Kidney epithelial cell (primary cell): ENCODE measurements around the gene CDX1. TPM values are rescaled to one million over a fixed set of nuclear protein-coding genes. Genes with fewer than 3 reads are reported as not detected.

ENCODE experiments used
- DNase-seq: peaks from one replicate; pipeline ENCODE4 v3.0.0-alpha.2; 2010; ENCODE audit warnings: low read depth
- H3K27me3 ChIP-seq: 2 replicates; pipeline ENCODE4 v1.6.0; 2011; ENCODE audit warnings: low read length; ENCODE audit not compliant: control insufficient read depth, insufficient read depth
- H3K36me3 ChIP-seq: 2 replicates; pipeline ENCODE4 v1.5.1; 2011; ENCODE audit warnings: low read length; ENCODE audit not compliant: control insufficient read depth, insufficient read depth
- H3K4me3 ChIP-seq: 2 replicates; pipeline ENCODE4 v1.5.1; 2011; ENCODE audit warnings: low read depth, mild to moderate bottlenecking, control low read depth, low read length
- total RNA-seq: library from RNA; depleted of rRNA; stranded (reverse); fragments of >200 nt; gene quantifications from 2 replicates; pipeline ENCODE4 v1.2.3, GENCODE V29; 2015
- TF ChIP-seq, protein P1 (sequence below): IDR thresholded peaks from 2 replicates; pipeline ENCODE4 v1.5.1; 2011; ENCODE audit warnings: mild to moderate bottlenecking, moderate library complexity, low read length, control low read depth, inconsistent platforms; ENCODE audit not compliant: insufficient read depth, poor library complexity, severe bottlenecking

CDX1 gene
- total RNA-seq, 1 donor from 2014 or later, result 0.33 TPM

DNA sequence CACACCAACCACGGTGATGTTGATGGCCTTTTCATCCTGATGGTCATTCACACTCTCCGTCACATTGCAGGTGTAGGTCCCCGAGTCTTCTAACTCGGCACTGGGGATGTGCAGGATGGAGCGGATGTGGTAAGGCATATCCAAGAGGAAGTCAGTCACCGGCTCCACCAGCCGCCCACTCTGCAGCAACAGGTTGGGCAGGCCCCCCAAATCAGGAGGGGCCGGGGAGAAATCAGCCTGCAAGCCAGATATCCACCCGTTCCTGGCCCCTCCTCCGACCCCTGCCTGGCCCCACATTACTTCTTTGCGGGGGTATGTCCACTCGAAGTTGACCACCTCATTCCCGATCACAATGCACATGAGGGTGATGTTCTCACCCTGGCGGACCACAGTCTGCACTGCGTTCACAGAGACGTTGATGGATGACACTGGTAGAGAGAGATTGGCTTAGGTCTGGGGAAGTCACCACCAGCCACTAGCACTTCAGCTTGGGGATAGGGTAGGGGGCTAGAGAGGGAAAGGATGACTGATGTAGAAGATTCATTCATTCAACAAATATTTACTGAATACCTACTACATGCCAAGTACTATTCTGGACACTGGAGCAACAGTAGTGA lies 32.9 kb upstream of the CDX1 start:
- H3K27me3 ChIP-seq, result no peaks in the 10 kb centered on the region

DNA sequence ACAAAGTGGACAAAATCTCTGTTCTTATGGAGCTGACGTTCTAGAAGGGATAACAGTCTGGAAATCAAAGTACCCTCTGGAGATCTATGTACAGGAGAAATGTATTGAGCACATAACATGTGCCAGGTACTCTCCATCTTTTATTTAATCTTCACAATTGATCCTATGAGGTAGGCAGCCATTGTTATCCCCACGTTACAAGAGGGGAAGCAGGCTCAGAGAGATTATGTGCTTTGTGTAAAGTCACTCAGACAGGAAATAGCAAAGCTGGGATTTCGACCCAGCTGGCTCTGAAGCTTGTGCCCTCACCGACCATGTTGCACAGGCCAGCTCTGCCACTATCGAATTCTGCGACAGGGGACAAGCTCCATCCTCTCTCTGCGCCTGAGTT lies 32.4 kb upstream of the CDX1 start:
- Histone ChIP-seq H3K4me3 (no peak overlapping the region), H3K27me3 (no peaks in the 10 kb centered on the region), H3K36me3 (no peaks in the 10 kb centered on the region)
- DNase-seq, result no peak
- TF ChIP-seq, protein P1, sequence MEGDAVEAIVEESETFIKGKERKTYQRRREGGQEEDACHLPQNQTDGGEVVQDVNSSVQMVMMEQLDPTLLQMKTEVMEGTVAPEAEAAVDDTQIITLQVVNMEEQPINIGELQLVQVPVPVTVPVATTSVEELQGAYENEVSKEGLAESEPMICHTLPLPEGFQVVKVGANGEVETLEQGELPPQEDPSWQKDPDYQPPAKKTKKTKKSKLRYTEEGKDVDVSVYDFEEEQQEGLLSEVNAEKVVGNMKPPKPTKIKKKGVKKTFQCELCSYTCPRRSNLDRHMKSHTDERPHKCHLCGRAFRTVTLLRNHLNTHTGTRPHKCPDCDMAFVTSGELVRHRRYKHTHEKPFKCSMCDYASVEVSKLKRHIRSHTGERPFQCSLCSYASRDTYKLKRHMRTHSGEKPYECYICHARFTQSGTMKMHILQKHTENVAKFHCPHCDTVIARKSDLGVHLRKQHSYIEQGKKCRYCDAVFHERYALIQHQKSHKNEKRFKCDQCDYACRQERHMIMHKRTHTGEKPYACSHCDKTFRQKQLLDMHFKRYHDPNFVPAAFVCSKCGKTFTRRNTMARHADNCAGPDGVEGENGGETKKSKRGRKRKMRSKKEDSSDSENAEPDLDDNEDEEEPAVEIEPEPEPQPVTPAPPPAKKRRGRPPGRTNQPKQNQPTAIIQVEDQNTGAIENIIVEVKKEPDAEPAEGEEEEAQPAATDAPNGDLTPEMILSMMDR, result no peak

More for the DNA sequence above, 32.9 kb upstream of the CDX1 start:
- DNase-seq, result no peak
- no peaks in the 10 kb centered on the region for H3K36me3 ChIP-seq
- TF ChIP-seq, protein P1, result no peak
- no peak overlapping the region for H3K4me3 ChIP-seq

DNA sequence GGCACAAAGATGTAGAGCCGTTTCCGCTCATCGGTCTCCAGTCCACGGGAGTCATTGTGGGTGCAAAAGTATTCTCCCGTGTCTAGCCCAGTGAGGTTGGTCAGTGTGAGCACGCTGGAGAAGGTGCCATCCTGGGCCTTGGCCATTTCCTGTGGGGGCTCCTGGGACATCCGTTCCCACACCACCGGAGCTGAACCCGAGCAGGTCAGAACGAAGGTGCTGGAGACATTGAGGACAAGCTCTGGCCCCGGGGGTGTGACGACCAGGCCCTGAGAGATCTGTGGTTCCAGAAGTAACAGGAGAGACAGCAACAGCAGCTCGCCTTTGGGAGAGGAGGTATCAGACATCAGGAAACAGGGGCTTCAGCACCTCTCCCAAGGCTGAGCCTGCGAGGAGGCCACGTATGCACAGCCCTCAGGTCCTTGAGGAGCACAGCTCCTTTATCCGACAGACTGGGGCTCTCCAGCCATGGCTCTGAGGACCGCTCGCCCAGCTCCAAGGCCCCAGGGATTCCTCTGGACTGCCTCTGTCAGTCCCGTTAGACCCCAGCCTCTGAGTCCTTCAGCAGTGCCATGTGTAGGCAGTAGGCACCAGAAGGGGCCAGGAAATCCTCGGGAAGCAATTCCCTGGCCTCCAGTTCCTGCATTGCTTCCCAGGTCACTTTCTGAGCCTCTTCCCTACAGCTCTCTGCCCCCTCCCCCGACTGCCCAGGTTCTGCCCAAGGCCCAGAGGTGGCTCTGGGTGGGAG lies 30.8 kb upstream of the CDX1 start:
- TF ChIP-seq, protein P1, result no peak
- H3K36me3 ChIP-seq, result no peaks in the 10 kb centered on the region
- no peak for DNase-seq
- no peaks in the 10 kb centered on the region for H3K27me3 ChIP-seq
- no peak overlapping the region for H3K4me3 ChIP-seq

DNA sequence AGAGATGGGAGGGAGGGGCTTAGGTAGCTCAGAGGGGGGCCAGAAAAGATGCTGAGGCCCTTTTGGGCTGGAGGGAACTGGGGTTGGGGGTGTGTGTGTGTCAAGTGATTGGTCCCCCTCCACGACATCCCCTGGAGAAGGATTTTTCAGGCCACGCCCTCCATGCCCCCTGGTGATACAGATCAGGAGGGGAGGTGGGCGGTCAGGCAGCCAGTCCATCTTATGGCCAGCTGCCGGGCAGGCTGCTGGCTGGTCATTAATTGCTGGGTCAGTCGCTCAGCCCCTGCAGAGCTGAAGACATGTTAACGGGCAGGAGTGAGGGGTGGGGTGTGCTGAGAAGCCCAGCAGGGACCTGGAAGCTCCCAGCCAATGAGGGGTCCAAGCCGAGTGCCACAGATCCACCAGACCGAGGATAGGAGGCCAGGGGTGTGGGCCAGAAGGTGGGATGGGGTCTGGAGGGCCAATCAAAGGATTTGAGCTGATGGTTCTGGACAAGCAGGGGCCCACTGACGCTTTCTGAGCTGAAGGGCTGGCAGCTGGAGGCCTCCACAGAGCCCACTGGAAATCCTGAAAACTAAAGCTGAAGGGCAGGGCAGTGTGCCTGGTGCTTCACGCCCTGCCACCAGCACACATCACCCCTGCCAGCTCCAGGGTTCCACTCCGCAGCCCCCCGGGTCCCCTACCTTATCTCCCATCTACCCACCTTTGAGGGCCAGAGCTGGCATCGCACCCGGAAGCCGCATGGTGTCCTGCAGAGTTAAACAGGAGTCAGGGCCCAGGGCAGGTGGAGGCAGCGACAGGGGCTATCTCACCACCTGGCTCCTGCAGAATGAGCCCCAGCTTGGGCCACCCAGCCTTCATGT lies 30.0 kb upstream of the CDX1 start:
- DNase-seq, result no peak
- TF ChIP-seq, protein P1, result no peak
- Histone ChIP-seq H3K36me3 (no peaks in the 10 kb centered on the region), H3K27me3 (no peaks in the 10 kb centered on the region), H3K4me3 (no peak overlapping the region)

- TF ChIP-seq, protein P1, result no peak
- DNase-seq, result no peak
- Histone ChIP-seq H3K36me3 (no peaks in the 10 kb centered on the region), H3K27me3 (no peaks in the 10 kb centered on the region), H3K4me3 (no peak overlapping the region)
These were observed 29.2 kb upstream of the CDX1 start for GRCh38 chr5:150137168-150137957.
